ENCODE data around the gene COQ10B.
"Not testable (repeated sequence)": the region's sequence is repeated elsewhere in the genome, so short reads cannot be mapped to it uniquely, and the experiment has no call there.

GRCh38 chr2:197432527-197432926 lies 20.8 kb upstream of the COQ10B start:
- not testable (repeated sequence) for TF ChIP-seq CTCF (IDR thresholded peaks at IDR 0.05; ENCODE audit: low read length); EZH2 (IDR thresholded peaks at IDR 0.05; ENCODE audit: borderline replicate concordance, low read length)
